Measurements from ENCODE around the gene NELL1. TPM values are rescaled to one million over a fixed set of nuclear protein-coding genes. Genes with fewer than 3 reads are reported as not detected.

The NELL1 gene
- total RNA-seq, 1 donor from 2014 or later: 0.45 TPM

- FAIRE-seq (no peak), DNase-seq (ENCODE audit: low read depth) (no peak)
- no peaks in the 10 kb centered on the region for H4K20me1 ChIP-seq (ENCODE audit: insufficient read depth, low read length)
- H3K4me3 ChIP-seq (ENCODE audit: insufficient read depth, low read depth, low read length): no peak overlapping the region
- TF ChIP-seq EZH2 (IDR thresholded peaks at IDR 0.05; ENCODE audit: insufficient read depth, low read length): no peak
- no peak for TF ChIP-seq CTCF (IDR thresholded peaks at IDR 0.05; ENCODE audit: insufficient read depth, low read depth, low read length)
- no peaks in the 10 kb centered on the region for H3K79me2 ChIP-seq (ENCODE audit: insufficient read depth, low read length)
- peaks cover 3% of the 10 kb centered on the region for H3K27me3 Mint-ChIP-seq (ENCODE audit: low read depth, unreplicated experiment)
- no peak overlapping the region for H3K27ac ChIP-seq (ENCODE audit: low read depth, low read length)
- H3K9me3 Mint-ChIP-seq (ENCODE audit: unreplicated experiment): no peaks in the 10 kb centered on the region
- H3K9ac ChIP-seq (ENCODE audit: low read length): no peak overlapping the region
- H3K4me3 Mint-ChIP-seq (ENCODE audit: unreplicated experiment): no peak overlapping the region
- no peak overlapping the region for H3K4me2 ChIP-seq (ENCODE audit: low read length)
- no peaks in the 10 kb centered on the region for H3K4me1 Mint-ChIP-seq (ENCODE audit: low read depth, unreplicated experiment)
- no peak overlapping the region for H3K27ac Mint-ChIP-seq (ENCODE audit: unreplicated experiment)
- no peaks in the 10 kb centered on the region for H3K36me3 Mint-ChIP-seq (ENCODE audit: low read depth, unreplicated experiment)
- no peaks in the 10 kb centered on the region for H3K27me3 ChIP-seq (ENCODE audit: insufficient read depth, low read length)
- no peaks in the 10 kb centered on the region for H3K4me1 ChIP-seq (ENCODE audit: insufficient read depth, low read length)
- H3K9me3 ChIP-seq (ENCODE audit: insufficient read depth, low read depth, low read length): no peaks in the 10 kb centered on the region
- no peak overlapping the region for H2AFZ ChIP-seq (ENCODE audit: low read depth, low read length)
- no peaks in the 10 kb centered on the region for H3K36me3 ChIP-seq (ENCODE audit: insufficient read depth, low read length)
Measured at GRCh38 chr11:21142007-21142406, 472.6 kb downstream of the NELL1 start.

- Histone ChIP-seq H3K79me2 (ENCODE audit: insufficient read depth, low read length) (no peaks in the 10 kb centered on the region), H2AFZ (ENCODE audit: low read depth, low read length) (no peak overlapping the region), H3K9ac (ENCODE audit: low read length) (no peak overlapping the region), H3K27me3 (ENCODE audit: insufficient read depth, low read length) (no peaks in the 10 kb centered on the region), H3K36me3 (ENCODE audit: insufficient read depth, low read length) (no peaks in the 10 kb centered on the region), H3K4me2 (ENCODE audit: low read length) (no peak overlapping the region), H3K27ac (ENCODE audit: low read depth, low read length) (no peak overlapping the region), H3K4me3 (ENCODE audit: insufficient read depth, low read depth, low read length) (no peak overlapping the region), H3K9me3 (ENCODE audit: insufficient read depth, low read depth, low read length) (no peaks in the 10 kb centered on the region), H4K20me1 (ENCODE audit: insufficient read depth, low read length) (no peaks in the 10 kb centered on the region), H3K4me1 (ENCODE audit: insufficient read depth, low read length) (no peaks in the 10 kb centered on the region)
- no peaks in the 10 kb centered on the region for H3K27me3 Mint-ChIP-seq (ENCODE audit: low read depth, unreplicated experiment)
- H3K36me3 Mint-ChIP-seq (ENCODE audit: low read depth, unreplicated experiment): no peaks in the 10 kb centered on the region
- FAIRE-seq (no peak), DNase-seq (ENCODE audit: low read depth) (no peak)
- no peaks in the 10 kb centered on the region for H3K9me3 Mint-ChIP-seq (ENCODE audit: unreplicated experiment)
- no peak overlapping the region for H3K27ac Mint-ChIP-seq (ENCODE audit: unreplicated experiment)
- no peak overlapping the region for H3K4me3 Mint-ChIP-seq (ENCODE audit: unreplicated experiment)
- TF ChIP-seq EZH2 (IDR thresholded peaks at IDR 0.05; ENCODE audit: insufficient read depth, low read length) (no peak), CTCF (IDR thresholded peaks at IDR 0.05; ENCODE audit: insufficient read depth, low read depth, low read length) (no peak)
- no peaks in the 10 kb centered on the region for H3K4me1 Mint-ChIP-seq (ENCODE audit: low read depth, unreplicated experiment)
Measured at GRCh38 chr11:21144531-21144930, 475.1 kb downstream of the NELL1 start.

- H3K27me3 ChIP-seq (ENCODE audit: insufficient read depth, low read length): no peaks in the 10 kb centered on the region
- no peaks in the 10 kb centered on the region for H3K36me3 ChIP-seq (ENCODE audit: insufficient read depth, low read length)
- H3K27me3 Mint-ChIP-seq (ENCODE audit: low read depth, unreplicated experiment): no peaks in the 10 kb centered on the region
- no peaks in the 10 kb centered on the region for H3K4me1 Mint-ChIP-seq (ENCODE audit: low read depth, unreplicated experiment)
- H3K27ac ChIP-seq (ENCODE audit: low read depth, low read length): no peak overlapping the region
- H3K36me3 Mint-ChIP-seq (ENCODE audit: low read depth, unreplicated experiment): no peaks in the 10 kb centered on the region
- H3K4me1 ChIP-seq (ENCODE audit: insufficient read depth, low read length): no peaks in the 10 kb centered on the region
- no peaks in the 10 kb centered on the region for H3K79me2 ChIP-seq (ENCODE audit: insufficient read depth, low read length)
- FAIRE-seq (no peak), DNase-seq (ENCODE audit: low read depth) (no peak)
- H3K4me3 ChIP-seq (ENCODE audit: insufficient read depth, low read depth, low read length): no peak overlapping the region
- no peaks in the 10 kb centered on the region for H3K9me3 Mint-ChIP-seq (ENCODE audit: unreplicated experiment)
- H4K20me1 ChIP-seq (ENCODE audit: insufficient read depth, low read length): no peaks in the 10 kb centered on the region
- no peaks in the 10 kb centered on the region for H3K9me3 ChIP-seq (ENCODE audit: insufficient read depth, low read depth, low read length)
- H3K9ac ChIP-seq (ENCODE audit: low read length): no peak overlapping the region
- H2AFZ ChIP-seq (ENCODE audit: low read depth, low read length): no peak overlapping the region
- H3K4me3 Mint-ChIP-seq (ENCODE audit: unreplicated experiment): no peak overlapping the region
- no peak overlapping the region for H3K4me2 ChIP-seq (ENCODE audit: low read length)
- TF ChIP-seq EZH2 (IDR thresholded peaks at IDR 0.05; ENCODE audit: insufficient read depth, low read length) (no peak), CTCF (IDR thresholded peaks at IDR 0.05; ENCODE audit: insufficient read depth, low read depth, low read length) (no peak)
- no peak overlapping the region for H3K27ac Mint-ChIP-seq (ENCODE audit: unreplicated experiment)
Measured at GRCh38 chr11:21148376-21148775, 479.0 kb downstream of the NELL1 start.

All from astrocyte (in vitro differentiated cells and primary cell).